Measurements from ENCODE around the gene TRMT10B. TPM values are rescaled to one million over a fixed set of nuclear protein-coding genes. Genes with fewer than 3 reads are reported as not detected.

TRMT10B gene
- total and polyA plus RNA-seq, 2 of the 13 experiments (the other 11 are each of a cell fraction or from before 2014, with no cell fraction given): 3.1 to 3.9 TPM

GRCh38 chr9:37784616-37785483 is 31.2 kb downstream of the TRMT10B start, which contains the start of gene EXOSC3 (continued):
- TF ChIP-seq ZNF205 (CRISPR knock-in tag; IDR thresholded peaks at IDR 0.05) (no peak), ZBTB42 (CRISPR knock-in tag; IDR thresholded peaks at IDR 0.05) (no peak), ZSCAN31 (CRISPR knock-in tag; IDR thresholded peaks at IDR 0.05; ENCODE audit: low read depth) (peak; percentile 92), NFYC (CRISPR knock-in tag; IDR thresholded peaks at IDR 0.05) (no peak; the same call in 1 of the 2 replicates), ZNF350 (CRISPR knock-in tag; IDR thresholded peaks at IDR 0.05; ENCODE audit: borderline replicate concordance, low read depth) (peak; percentile 88), SOX6 (IDR thresholded peaks at IDR 0.05) (no peak), SOX6 (CRISPR knock-in tag; IDR thresholded peaks at IDR 0.05) (peak; percentile 63), ZNF296 (CRISPR knock-in tag; conservative IDR thresholded peaks at IDR 0.05) (peak; percentile 70; the same call in 1 of the 2 replicates), HNRNPH1 (optimal IDR thresholded peaks at IDR 0.05; ENCODE audit: low read depth, low read length) (no peak), ZNF333 (CRISPR knock-in tag; IDR thresholded peaks at IDR 0.05; ENCODE audit: borderline replicate concordance) (no peak; the same call in 1 of the 2 replicates), SSRP1 (CRISPR knock-in tag; IDR thresholded peaks at IDR 0.05) (no peak), SOX5 (CRISPR knock-in tag; IDR thresholded peaks at IDR 0.05; ENCODE audit: borderline replicate concordance) (peak; percentile 39; the same call in 1 of the 2 replicates), ZNF468 (CRISPR knock-in tag; IDR thresholded peaks at IDR 0.05) (0 out of 2 replicates have a peak, but pooled peaks have one; percentile 26), ZNF460 (CRISPR knock-in tag; IDR thresholded peaks at IDR 0.05; ENCODE audit: borderline replicate concordance) (no peak; the same call in 1 of the 2 replicates), THYN1 (CRISPR knock-in tag; IDR thresholded peaks at IDR 0.05; ENCODE audit: borderline replicate concordance, low read depth) (no peak)
- TF ChIP-seq, protein P1, sequence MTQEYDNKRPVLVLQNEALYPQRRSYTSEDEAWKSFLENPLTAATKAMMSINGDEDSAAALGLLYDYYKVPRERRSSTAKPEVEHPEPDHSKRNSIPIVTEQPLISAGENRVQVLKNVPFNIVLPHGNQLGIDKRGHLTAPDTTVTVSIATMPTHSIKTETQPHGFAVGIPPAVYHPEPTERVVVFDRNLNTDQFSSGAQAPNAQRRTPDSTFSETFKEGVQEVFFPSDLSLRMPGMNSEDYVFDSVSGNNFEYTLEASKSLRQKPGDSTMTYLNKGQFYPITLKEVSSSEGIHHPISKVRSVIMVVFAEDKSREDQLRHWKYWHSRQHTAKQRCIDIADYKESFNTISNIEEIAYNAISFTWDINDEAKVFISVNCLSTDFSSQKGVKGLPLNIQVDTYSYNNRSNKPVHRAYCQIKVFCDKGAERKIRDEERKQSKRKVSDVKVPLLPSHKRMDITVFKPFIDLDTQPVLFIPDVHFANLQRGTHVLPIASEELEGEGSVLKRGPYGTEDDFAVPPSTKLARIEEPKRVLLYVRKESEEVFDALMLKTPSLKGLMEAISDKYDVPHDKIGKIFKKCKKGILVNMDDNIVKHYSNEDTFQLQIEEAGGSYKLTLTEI (CRISPR knock-in tag; conservative IDR thresholded peaks at IDR 0.05): no peak
- TF ChIP-seq, protein P2, sequence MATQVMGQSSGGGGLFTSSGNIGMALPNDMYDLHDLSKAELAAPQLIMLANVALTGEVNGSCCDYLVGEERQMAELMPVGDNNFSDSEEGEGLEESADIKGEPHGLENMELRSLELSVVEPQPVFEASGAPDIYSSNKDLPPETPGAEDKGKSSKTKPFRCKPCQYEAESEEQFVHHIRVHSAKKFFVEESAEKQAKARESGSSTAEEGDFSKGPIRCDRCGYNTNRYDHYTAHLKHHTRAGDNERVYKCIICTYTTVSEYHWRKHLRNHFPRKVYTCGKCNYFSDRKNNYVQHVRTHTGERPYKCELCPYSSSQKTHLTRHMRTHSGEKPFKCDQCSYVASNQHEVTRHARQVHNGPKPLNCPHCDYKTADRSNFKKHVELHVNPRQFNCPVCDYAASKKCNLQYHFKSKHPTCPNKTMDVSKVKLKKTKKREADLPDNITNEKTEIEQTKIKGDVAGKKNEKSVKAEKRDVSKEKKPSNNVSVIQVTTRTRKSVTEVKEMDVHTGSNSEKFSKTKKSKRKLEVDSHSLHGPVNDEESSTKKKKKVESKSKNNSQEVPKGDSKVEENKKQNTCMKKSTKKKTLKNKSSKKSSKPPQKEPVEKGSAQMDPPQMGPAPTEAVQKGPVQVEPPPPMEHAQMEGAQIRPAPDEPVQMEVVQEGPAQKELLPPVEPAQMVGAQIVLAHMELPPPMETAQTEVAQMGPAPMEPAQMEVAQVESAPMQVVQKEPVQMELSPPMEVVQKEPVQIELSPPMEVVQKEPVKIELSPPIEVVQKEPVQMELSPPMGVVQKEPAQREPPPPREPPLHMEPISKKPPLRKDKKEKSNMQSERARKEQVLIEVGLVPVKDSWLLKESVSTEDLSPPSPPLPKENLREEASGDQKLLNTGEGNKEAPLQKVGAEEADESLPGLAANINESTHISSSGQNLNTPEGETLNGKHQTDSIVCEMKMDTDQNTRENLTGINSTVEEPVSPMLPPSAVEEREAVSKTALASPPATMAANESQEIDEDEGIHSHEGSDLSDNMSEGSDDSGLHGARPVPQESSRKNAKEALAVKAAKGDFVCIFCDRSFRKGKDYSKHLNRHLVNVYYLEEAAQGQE (IDR thresholded peaks at IDR 0.05; ENCODE audit: borderline replicate concordance in 1 of 2, low read depth in 1 of 2, low read length in 2 of 2): peak; percentile 73 to 93
- TF ChIP-seq, protein P3, sequence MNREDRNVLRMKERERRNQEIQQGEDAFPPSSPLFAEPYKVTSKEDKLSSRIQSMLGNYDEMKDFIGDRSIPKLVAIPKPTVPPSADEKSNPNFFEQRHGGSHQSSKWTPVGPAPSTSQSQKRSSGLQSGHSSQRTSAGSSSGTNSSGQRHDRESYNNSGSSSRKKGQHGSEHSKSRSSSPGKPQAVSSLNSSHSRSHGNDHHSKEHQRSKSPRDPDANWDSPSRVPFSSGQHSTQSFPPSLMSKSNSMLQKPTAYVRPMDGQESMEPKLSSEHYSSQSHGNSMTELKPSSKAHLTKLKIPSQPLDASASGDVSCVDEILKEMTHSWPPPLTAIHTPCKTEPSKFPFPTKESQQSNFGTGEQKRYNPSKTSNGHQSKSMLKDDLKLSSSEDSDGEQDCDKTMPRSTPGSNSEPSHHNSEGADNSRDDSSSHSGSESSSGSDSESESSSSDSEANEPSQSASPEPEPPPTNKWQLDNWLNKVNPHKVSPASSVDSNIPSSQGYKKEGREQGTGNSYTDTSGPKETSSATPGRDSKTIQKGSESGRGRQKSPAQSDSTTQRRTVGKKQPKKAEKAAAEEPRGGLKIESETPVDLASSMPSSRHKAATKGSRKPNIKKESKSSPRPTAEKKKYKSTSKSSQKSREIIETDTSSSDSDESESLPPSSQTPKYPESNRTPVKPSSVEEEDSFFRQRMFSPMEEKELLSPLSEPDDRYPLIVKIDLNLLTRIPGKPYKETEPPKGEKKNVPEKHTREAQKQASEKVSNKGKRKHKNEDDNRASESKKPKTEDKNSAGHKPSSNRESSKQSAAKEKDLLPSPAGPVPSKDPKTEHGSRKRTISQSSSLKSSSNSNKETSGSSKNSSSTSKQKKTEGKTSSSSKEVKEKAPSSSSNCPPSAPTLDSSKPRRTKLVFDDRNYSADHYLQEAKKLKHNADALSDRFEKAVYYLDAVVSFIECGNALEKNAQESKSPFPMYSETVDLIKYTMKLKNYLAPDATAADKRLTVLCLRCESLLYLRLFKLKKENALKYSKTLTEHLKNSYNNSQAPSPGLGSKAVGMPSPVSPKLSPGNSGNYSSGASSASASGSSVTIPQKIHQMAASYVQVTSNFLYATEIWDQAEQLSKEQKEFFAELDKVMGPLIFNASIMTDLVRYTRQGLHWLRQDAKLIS (CRISPR knock-in tag; IDR thresholded peaks at IDR 0.05): peak; percentile 35; the same call in 1 of the 2 replicates
- TF ChIP-seq, protein P4, sequence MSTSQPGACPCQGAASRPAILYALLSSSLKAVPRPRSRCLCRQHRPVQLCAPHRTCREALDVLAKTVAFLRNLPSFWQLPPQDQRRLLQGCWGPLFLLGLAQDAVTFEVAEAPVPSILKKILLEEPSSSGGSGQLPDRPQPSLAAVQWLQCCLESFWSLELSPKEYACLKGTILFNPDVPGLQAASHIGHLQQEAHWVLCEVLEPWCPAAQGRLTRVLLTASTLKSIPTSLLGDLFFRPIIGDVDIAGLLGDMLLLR (CRISPR knock-in tag; IDR thresholded peaks at IDR 0.05): peak; percentile 34
